GM23338 (cell line): ENCODE results near the gene CAVIN2. TPM values are rescaled to one million over a fixed set of nuclear protein-coding genes. Genes with fewer than 3 reads are reported as not detected.

ENCODE experiments used
- ATAC-seq: fragments of 200-7000 bp; cut with Tn5 transposase; 3 replicates; pipeline ENCODE4 v1.9.1; 2020
- DNase-seq: peaks from one replicate; pipeline ENCODE4 v3.0.0-alpha.2; 2015; ENCODE audit warnings: low spot score
- H2AFZ ChIP-seq: fragments of 200-600 bp; sonication (generic); 2 replicates; pipeline ENCODE4 v1.8.0; 2016; ENCODE audit warnings: antibody characterized with exemption, mild to moderate bottlenecking, moderate library complexity
- H3F3A ChIP-seq: fragments of 200-600 bp; sonication (generic); replicated peaks from 2 replicates; pipeline ENCODE4 v1.8.0; 2017; ENCODE audit warnings: antibody characterized with exemption, mixed run types, low read depth
- H3K27ac ChIP-seq: fragments of 200-600 bp; sonication (generic); 2 replicates; pipeline ENCODE4 v1.6.1; 2016; ENCODE audit warnings: low read depth
- H3K27me3 ChIP-seq: fragments of 200-600 bp; sonication (generic); 2 replicates; pipeline ENCODE4 v1.8.0; 2016; ENCODE audit warnings: mild to moderate bottlenecking, mixed run types, moderate library complexity; ENCODE audit not compliant: insufficient read depth
- H3K36me3 ChIP-seq: fragments of 200-600 bp; sonication (generic); 2 replicates; pipeline ENCODE4 v1.8.0; 2016; ENCODE audit warnings: mild to moderate bottlenecking; ENCODE audit not compliant: insufficient read depth
- H3K4me1 ChIP-seq: fragments of 200-600 bp; sonication (generic); 2 replicates; pipeline ENCODE4 v1.8.0; 2016; ENCODE audit warnings: mild to moderate bottlenecking, moderate library complexity; ENCODE audit not compliant: insufficient read depth
- H3K4me2 ChIP-seq: fragments of 200-600 bp; sonication (generic); 2 replicates; pipeline ENCODE4 v1.7.1; 2017; ENCODE audit warnings: mixed run types
- H3K4me3 ChIP-seq: fragments of 200-600 bp; sonication (generic); 2 replicates; pipeline ENCODE4 v1.6.1; 2016; ENCODE audit warnings: mixed run types
- H3K79me2 ChIP-seq: fragments of 200-600 bp; sonication (generic); replicated peaks from 2 replicates; pipeline ENCODE4 v1.8.0; 2017; ENCODE audit warnings: mild to moderate bottlenecking; ENCODE audit not compliant: insufficient read depth
- H3K9me2 ChIP-seq: fragments of 200-600 bp; sonication (generic); 2 replicates; pipeline ENCODE4 v1.8.0; 2017; ENCODE audit not compliant: insufficient read depth
- H4K20me1 ChIP-seq: fragments of 200-600 bp; sonication (generic); replicated peaks from 2 replicates; pipeline ENCODE4 v1.8.0; 2017; ENCODE audit warnings: mild to moderate bottlenecking; ENCODE audit not compliant: insufficient read depth
- H3K27ac Mint-ChIP-seq: 2 replicates; pipeline ENCODE4 v1.8.0; 2020; ENCODE audit warnings: inconsistent platforms, mild to moderate bottlenecking, moderate library complexity, mixed read lengths
- H3K27me3 Mint-ChIP-seq: 3 replicates; pipeline ENCODE4 v1.8.0; 2022; ENCODE audit warnings: low read depth, mild to moderate bottlenecking, moderate library complexity, mixed read lengths, inconsistent platforms; ENCODE audit not compliant: insufficient read depth, poor library complexity
- H3K36me3 Mint-ChIP-seq: 3 replicates; pipeline ENCODE4 v1.8.0; 2021; ENCODE audit warnings: low read depth, mild to moderate bottlenecking, inconsistent platforms, moderate library complexity, mixed read lengths
- H3K4me1 Mint-ChIP-seq: 3 replicates; pipeline ENCODE4 v1.8.0; 2020; ENCODE audit warnings: mild to moderate bottlenecking, inconsistent platforms, mixed read lengths
- H3K4me3 Mint-ChIP-seq: 3 replicates; pipeline ENCODE4 v1.8.0; 2021; ENCODE audit warnings: moderate library complexity, mild to moderate bottlenecking, inconsistent platforms, mixed read lengths
- H3K9me3 Mint-ChIP-seq: 3 replicates; pipeline ENCODE4 v1.8.0; 2020; ENCODE audit warnings: moderate library complexity, mild to moderate bottlenecking, inconsistent platforms, mixed read lengths
- CREB1 ChIP-seq: fragments of 250-450 bp; sonication (Bioruptor Pico); IDR thresholded peaks from 2 replicates; pipeline ENCODE4 v1.5.0; 2020; ENCODE audit warnings: low read depth, mild to moderate bottlenecking, moderate library complexity
- CTCF ChIP-seq, 2 experiments: fragments of 200-600 bp in 1 of 2; sonication (generic) in 1 of 2; conservative IDR thresholded peaks; 2 replicates each; pipeline versions ENCODE4 v1.5.1 to v1.6.1; 2016 to 2017; ENCODE audit warnings: antibody characterized with exemption in 2 of 2, low read depth in 2 of 2, mild to moderate bottlenecking in 2 of 2, moderate library complexity in 1 of 2
- ETS1 ChIP-seq: IDR thresholded peaks from 2 replicates; pipeline ENCODE4 v1.6.1; 2016; ENCODE audit warnings: antibody characterized with exemption
- EZH2 ChIP-seq: fragments of 200-600 bp; sonication (generic); IDR thresholded peaks from one replicate; pipeline ENCODE4 v1.8.0; 2017; ENCODE audit warnings: antibody characterized with exemption, mild to moderate bottlenecking, low read depth; ENCODE audit not compliant: unreplicated experiment
- EZH2phosphoT487 ChIP-seq: fragments of 200-600 bp; sonication (generic); IDR thresholded peaks from one replicate; pipeline ENCODE4 v1.8.1; 2018; ENCODE audit warnings: antibody characterized with exemption; ENCODE audit not compliant: unreplicated experiment
- JUNB ChIP-seq: IDR thresholded peaks from one replicate; pipeline ENCODE4 v1.6.1; 2016; ENCODE audit warnings: antibody characterized with exemption; ENCODE audit not compliant: unreplicated experiment
- NANOG ChIP-seq: IDR thresholded peaks from 2 replicates; pipeline ENCODE4 v1.6.1; 2016; ENCODE audit warnings: antibody characterized with exemption, borderline replicate concordance
- POLR2AphosphoS5 ChIP-seq: IDR thresholded peaks from 2 replicates; pipeline ENCODE4 v1.6.1; 2016; ENCODE audit warnings: antibody characterized with exemption, low read depth
- REST ChIP-seq: IDR thresholded peaks from one replicate; pipeline ENCODE4 v1.6.1; 2018; ENCODE audit warnings: antibody characterized with exemption; ENCODE audit not compliant: unreplicated experiment
- STAT1 ChIP-seq: IDR thresholded peaks from one replicate; pipeline ENCODE4 v1.6.1; 2016; ENCODE audit warnings: antibody characterized with exemption; ENCODE audit not compliant: unreplicated experiment
- ZNF114 ChIP-seq: fragments of 250-450 bp; sonication (Bioruptor Pico); IDR thresholded peaks from 2 replicates; pipeline ENCODE4 v1.5.0; 2020; ENCODE audit warnings: mild to moderate bottlenecking, moderate library complexity
- ZNF331 ChIP-seq: fragments of 250-450 bp; sonication (Bioruptor Pico); IDR thresholded peaks from 2 replicates; pipeline ENCODE4 v1.5.0; 2020; ENCODE audit warnings: low read depth, mild to moderate bottlenecking, moderate library complexity
- ZNF462 ChIP-seq: fragments of 250-450 bp; sonication (Bioruptor Pico); IDR thresholded peaks from 2 replicates; pipeline ENCODE4 v1.5.0; 2020; ENCODE audit warnings: mild to moderate bottlenecking, moderate library complexity
- polyA plus RNA-seq: library from polyadenylated mRNA; unstranded; fragments of >200 nt; fragmentation: Nextera tagmentation; extraction: Ambion mirVana; gene quantifications from 2 replicates; pipeline ENCODE4 v1.2.1, GENCODE V29; 2016
- total RNA-seq: library from RNA; depleted of rRNA; stranded (reverse); fragments of >200 nt; shearing (Covaris generic); gene quantifications from 2 replicates; pipeline ENCODE4 v1.2.3, GENCODE V29; 2014

Gene CAVIN2
- total and polyA plus RNA-seq, 2 experiments from 2014 or later: 0.07 to 0.15 TPM

- no peaks in the 10 kb centered on the region for H3K79me2 ChIP-seq
- DNase-seq (no peak), ATAC-seq (no peak)
- no peak overlapping the region for H2AFZ ChIP-seq
- peaks cover 3% of the 10 kb centered on the region for H3K27me3 Mint-ChIP-seq
- no peaks in the 10 kb centered on the region for H3K27me3 ChIP-seq
- H3K27ac Mint-ChIP-seq: no peak overlapping the region
- no peak overlapping the region for H3K4me3 ChIP-seq
- no peak overlapping the region for H3K27ac ChIP-seq
- H4K20me1 ChIP-seq: no peaks in the 10 kb centered on the region
- H3K9me3 Mint-ChIP-seq: no peaks in the 10 kb centered on the region
- H3K36me3 ChIP-seq: no peaks in the 10 kb centered on the region
- TF ChIP-seq STAT1 (no peak), ZNF462 (no peak), CTCF (conservative IDR thresholded peaks at IDR 0.05; ENCODE audit: low read depth in 2 of 2) (no peak), POLR2AphosphoS5 (no peak), EZH2 (no peak), ETS1 (no peak), ZNF331 (CRISPR knock-in tag) (no peak), EZH2phosphoT487 (no peak), REST (no peak), JUNB (no peak), ZNF114 (CRISPR knock-in tag) (no peak), CREB1 (no peak), NANOG (no peak)
- H3K4me1 ChIP-seq: peaks cover 22% of the 10 kb centered on the region
- H3K4me1 Mint-ChIP-seq: peaks cover 22% of the 10 kb centered on the region
- no peaks in the 10 kb centered on the region for H3F3A ChIP-seq
- no peaks in the 10 kb centered on the region for H3K36me3 Mint-ChIP-seq
- H3K4me3 Mint-ChIP-seq: no peak overlapping the region
- H3K4me2 ChIP-seq: no peak overlapping the region
- no peaks in the 10 kb centered on the region for H3K9me2 ChIP-seq
These were observed 11.0 kb upstream of the CAVIN2 start for GRCh38 chr2:191857886-191858285.
